ENCODE measurements around the gene MFF. TPM values are rescaled to one million over a fixed set of nuclear protein-coding genes. Genes with fewer than 3 reads are reported as not detected.

Gene MFF
- total RNA-seq, 4 donors from 2014 or later, result 98.1 to 124 (median 103) TPM

DNA sequence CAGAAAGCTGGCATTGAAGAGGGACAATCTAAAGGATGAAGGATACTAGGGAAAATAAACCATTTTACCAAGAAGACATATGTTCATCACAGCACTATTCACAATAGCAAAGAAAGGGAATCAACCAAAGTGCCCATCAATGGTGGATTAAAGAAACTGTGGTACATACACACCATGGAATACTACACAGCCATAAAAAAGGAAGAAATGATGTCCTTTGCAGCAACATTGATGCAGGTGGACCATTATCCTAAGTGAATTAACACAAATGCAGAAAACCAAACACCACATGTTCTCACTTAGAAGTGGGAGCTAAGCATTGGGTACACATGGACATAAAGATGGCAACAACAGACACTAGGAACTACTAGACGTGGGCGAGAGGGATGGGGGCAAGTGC lies 7.2 kb upstream of the MFF start:
- H3K36me3 ChIP-seq, result peaks cover 0 to 7% (median 0%) of the 10 kb centered on the region in 3 donors
- no peaks in the 10 kb centered on the region for H3K4me1 ChIP-seq
- WGBS, 2 donors, result 93 to 95% methylated on average over 2 of the region's 2 CpGs
- no peaks in the 10 kb centered on the region for H3K9me3 ChIP-seq
- no peaks in the 10 kb centered on the region for H3K27me3 ChIP-seq
- DNase-seq (ENCODE audit: low spot score in 2 of 2), result no peak
- H3K27ac ChIP-seq, result no peak overlapping the region
- no peak overlapping the region for H3K4me3 ChIP-seq
- TF ChIP-seq EP300 (IDR thresholded peaks at IDR 0.05) (no peak), POLR2A (IDR thresholded peaks at IDR 0.05) (no peak)
- TF ChIP-seq, protein P1, sequence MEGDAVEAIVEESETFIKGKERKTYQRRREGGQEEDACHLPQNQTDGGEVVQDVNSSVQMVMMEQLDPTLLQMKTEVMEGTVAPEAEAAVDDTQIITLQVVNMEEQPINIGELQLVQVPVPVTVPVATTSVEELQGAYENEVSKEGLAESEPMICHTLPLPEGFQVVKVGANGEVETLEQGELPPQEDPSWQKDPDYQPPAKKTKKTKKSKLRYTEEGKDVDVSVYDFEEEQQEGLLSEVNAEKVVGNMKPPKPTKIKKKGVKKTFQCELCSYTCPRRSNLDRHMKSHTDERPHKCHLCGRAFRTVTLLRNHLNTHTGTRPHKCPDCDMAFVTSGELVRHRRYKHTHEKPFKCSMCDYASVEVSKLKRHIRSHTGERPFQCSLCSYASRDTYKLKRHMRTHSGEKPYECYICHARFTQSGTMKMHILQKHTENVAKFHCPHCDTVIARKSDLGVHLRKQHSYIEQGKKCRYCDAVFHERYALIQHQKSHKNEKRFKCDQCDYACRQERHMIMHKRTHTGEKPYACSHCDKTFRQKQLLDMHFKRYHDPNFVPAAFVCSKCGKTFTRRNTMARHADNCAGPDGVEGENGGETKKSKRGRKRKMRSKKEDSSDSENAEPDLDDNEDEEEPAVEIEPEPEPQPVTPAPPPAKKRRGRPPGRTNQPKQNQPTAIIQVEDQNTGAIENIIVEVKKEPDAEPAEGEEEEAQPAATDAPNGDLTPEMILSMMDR (IDR thresholded peaks at IDR 0.05), result no peak

DNA sequence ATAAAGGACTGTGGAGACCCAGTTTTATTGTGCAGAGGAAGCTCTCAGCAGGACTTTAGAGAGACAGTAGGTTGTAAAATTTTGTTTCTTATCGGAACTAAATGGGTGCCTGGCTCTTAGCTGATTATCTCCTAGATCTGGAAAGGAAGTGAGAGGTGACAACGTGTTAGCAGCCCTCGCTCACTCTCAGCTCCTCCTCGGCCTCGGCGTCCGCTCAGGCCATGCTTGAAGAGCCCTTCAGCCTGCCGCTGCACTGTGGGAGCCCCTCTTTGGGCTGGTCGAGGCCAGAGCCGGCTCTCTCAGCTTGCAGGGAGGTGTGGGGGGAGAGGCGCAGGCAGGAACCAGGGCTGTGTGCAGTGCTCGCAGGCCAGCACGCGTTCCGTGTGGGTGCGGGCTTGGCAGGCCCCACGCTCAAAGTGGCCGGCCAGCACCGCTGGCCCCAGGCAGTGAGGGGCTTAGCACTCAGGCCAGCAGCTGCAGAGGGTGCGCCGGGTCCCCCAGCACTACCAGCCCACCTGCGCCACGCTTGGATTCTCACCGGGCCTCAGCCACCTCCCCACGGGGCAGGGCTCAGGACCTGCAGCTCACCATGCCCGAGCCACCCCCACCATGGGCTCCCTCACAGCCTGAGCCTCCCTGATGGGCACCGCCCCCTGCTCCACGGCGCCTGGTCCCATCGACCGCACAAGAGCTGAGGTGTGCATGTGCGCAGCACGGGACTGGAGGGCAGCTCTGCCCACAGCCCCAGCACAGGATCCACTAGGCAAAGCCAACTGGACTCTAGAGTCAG lies 4.6 kb upstream of the MFF start:
- no peak overlapping the region for H3K4me3 ChIP-seq
- TF ChIP-seq EP300 (IDR thresholded peaks at IDR 0.05) (no peak), POLR2A (IDR thresholded peaks at IDR 0.05) (no peak)
- TF ChIP-seq, protein P1 (IDR thresholded peaks at IDR 0.05), result no peak
- peaks cover 0 to 7% (median 0%) of the 10 kb centered on the region in 3 donors for H3K36me3 ChIP-seq
- WGBS, 2 donors, result 90 to 92% methylated on average over 21 to 26 of the region's 33 CpGs
- no peaks in the 10 kb centered on the region for H3K9me3 ChIP-seq
- H3K27me3 ChIP-seq, result no peaks in the 10 kb centered on the region
- H3K4me1 ChIP-seq, result peaks cover 0 to 5% (median 0%) of the 10 kb centered on the region in 4 donors
- no peak overlapping the region for H3K27ac ChIP-seq
- DNase-seq (ENCODE audit: low spot score in 2 of 2), result no peak

DNA sequence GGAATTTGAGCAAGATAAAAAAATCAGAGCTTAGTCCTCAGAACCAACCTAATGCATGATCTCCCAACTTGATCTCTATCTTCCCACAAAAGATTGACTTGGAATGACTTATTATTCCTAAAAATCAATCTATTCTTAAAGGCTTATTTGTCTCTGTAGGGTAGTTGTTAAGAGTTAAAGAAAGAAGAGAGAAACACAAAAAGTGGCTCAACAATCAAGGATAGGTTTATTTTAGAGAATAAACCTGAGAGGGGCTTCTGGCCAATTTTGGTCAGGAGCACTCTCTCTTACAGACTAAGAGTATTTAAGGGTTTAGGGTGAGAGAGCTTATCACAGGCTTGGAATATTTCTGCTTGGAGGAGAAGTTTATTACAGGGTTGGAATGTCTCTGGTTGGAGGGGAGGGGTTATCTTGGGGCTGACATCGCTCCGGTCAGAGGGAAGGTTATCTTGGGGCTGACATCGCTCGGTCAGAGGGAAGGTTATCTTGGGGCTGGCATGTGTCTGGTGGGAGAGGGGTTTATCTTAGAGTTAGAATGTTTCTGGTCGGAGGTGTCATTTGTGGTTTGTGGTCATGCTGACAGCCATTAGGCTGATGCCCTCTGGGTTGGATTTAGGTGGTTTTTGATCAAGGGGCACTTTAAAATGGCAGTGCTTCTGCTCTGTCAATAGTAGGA lies 2.4 kb upstream of the MFF start:
- Histone ChIP-seq H3K4me1 (peaks cover 0 to 26% (median 8%) of the 10 kb centered on the region in 4 donors), H3K27me3 (no peaks in the 10 kb centered on the region), H3K4me3 (no peak overlapping the region), H3K9me3 (no peaks in the 10 kb centered on the region), H3K27ac (no peak overlapping the region), H3K36me3 (peaks cover 0 to 7% (median 0%) of the 10 kb centered on the region in 3 donors)
- no peak for DNase-seq (ENCODE audit: low spot score in 2 of 2)
- no peak for TF ChIP-seq EP300 (IDR thresholded peaks at IDR 0.05)
- no peak for TF ChIP-seq POLR2A (IDR thresholded peaks at IDR 0.05)
- TF ChIP-seq, protein P1 (IDR thresholded peaks at IDR 0.05), result no peak
- 93 to 94% methylated on average over 5 of the region's 5 CpGs for WGBS, 2 donors

DNA sequence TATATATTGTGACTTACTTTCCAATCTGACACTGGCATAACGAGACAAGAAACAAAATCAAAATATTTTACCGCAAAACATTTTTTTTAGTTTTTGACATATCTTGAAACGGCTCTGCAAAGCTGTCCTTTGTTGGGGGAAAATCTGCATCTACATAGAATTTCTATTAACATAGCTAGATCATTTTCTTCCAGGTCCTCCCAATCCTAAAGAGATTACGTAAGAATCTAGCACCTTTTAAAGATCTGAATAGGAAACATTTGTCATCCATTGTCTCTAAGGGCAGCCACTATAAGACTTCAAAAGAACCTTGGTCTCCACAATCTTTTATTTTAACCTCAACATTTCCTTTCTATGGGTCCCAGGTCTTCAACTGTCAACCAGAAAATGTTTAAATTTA lies 1.2 kb upstream of the MFF start:
- no peaks in the 10 kb centered on the region for H3K9me3 ChIP-seq
- H3K27me3 ChIP-seq, result no peaks in the 10 kb centered on the region
- H3K36me3 ChIP-seq, result peaks cover 0 to 7% (median 0%) of the 10 kb centered on the region in 3 donors
- no peak for DNase-seq (ENCODE audit: low spot score in 2 of 2)
- TF ChIP-seq POLR2A (IDR thresholded peaks at IDR 0.05), result no peak
- no peak for TF ChIP-seq EP300 (IDR thresholded peaks at IDR 0.05)
- 97 to 98% methylated on average over 4 of the region's 4 CpGs for WGBS, 2 donors
- no peak overlapping the region for H3K27ac ChIP-seq
- no peak overlapping the region for H3K4me3 ChIP-seq
- H3K4me1 ChIP-seq, result peaks cover 0 to 28% (median 9%) of the 10 kb centered on the region in 4 donors

DNA sequence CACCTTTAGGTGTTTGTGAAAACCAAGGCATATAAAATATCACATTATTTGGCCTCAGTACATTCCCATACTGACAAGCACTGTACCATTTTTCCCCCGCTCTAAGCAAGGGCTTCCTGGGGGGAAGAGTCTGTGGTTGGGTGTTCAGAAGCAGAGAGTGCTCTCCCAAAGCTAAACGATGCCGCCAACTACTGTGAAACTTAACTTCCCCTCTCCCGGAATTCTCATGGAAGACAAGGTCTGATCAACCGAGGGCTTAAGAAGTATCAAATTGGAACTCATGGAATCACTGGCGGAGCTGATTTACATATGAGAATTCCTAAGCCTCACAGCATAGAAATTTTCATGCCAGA lies 433 bp upstream of the MFF start:
- WGBS, 2 donors, result 12 to 20% methylated on average over 6 of the region's 6 CpGs
- H3K36me3 ChIP-seq, result peaks cover 0 to 7% (median 0%) of the 10 kb centered on the region in 3 donors
- H3K4me3 ChIP-seq, result peak overlapping the region; percentile 80 to 98 (median 94)
- peak overlapping the region; percentile 75 to 95 (median 90) for H3K27ac ChIP-seq
- H3K9me3 ChIP-seq, result no peaks in the 10 kb centered on the region
- TF ChIP-seq POLR2A (IDR thresholded peaks at IDR 0.05), result no peak
- TF ChIP-seq, protein P1 (IDR thresholded peaks at IDR 0.05), result no peak
- no peak for TF ChIP-seq EP300 (IDR thresholded peaks at IDR 0.05)
- H3K4me1 ChIP-seq, result peaks cover 0 to 28% (median 9%) of the 10 kb centered on the region in 4 donors
- DNase-seq (ENCODE audit: low spot score in 2 of 2), result peak in 1 of 2 donors; percentile 13
- no peaks in the 10 kb centered on the region for H3K27me3 ChIP-seq
